Activated gamma-delta T cell (primary cell): ENCODE results near the gene PANK1.

Experiments used
- DNase-seq: peaks from one replicate; lab custom pipeline; 2025; lab: John Stamatoyannopoulos, UW

PANK1 gene

DNA sequence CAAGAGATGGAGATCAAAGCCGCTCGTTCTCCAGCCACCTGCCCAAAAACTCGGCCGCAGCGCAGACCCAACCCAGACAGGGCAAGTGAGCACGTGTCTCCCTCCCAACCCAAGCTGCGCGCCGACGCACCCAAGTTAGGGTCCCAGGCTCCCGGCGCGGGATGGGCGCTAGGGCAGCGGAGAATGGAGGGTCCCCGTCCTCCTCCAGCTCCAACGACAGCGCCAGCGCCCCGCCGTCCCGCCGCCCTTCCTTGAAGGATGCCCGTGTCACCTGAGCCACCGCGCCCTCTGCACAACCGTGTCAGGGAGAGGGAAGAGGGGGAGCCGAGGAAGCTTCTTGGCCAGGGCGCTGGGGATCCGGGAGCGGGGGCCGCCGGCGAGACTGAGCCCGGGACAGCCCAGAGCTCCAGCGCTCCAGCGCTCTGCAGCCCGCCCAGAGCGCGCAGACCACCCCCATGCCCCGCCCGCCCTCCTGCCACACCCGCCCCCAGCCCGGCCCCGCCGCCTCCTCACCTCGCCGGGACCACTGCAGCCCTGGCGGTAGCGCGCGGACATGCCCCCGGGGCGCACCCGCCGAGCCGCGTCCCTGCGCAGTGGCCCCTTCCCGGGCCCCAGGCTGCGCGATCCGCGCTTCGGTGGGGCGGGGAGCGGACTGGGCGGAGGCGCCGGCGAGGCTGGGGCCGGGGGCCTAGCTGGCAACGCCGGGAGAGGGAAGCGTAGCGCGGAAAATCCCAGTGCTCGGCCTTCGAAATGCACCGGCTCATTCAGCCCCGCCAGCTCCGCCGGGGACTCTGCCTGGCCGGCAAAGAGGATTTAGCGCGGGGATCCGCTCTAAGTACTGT, 109.7 kb downstream of the PANK1 start, which contains the start of gene SLC16A12:
Gene SLC16A12, minus strand, starts transcription at position 424 of the 842 bp plus-strand sequence. CDS start 73,016 bp downstream, outside the sequence.
- DNase-seq = peak; percentile 14

DNA sequence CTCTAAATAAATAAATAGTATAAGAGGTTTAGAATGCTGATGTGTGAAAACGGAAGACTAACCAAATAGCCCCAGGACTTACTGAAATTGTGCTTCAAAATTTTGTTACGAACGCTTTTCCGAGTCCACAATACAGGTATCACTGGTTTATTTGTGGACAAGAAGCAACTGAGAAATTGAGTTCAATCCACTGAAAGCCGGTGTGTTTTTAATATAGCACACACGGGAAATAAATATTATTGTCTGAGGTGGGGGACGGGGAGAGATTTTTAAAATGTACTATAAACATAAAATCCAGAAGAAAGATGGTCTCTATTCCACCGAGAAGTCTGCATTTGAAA, 110.2 kb downstream of the PANK1 start:
- no peak for DNase-seq
